KMS-11 (cell line): ENCODE results near the gene HOXB6.

Source experiments
- H2AFZ ChIP-seq: fragments of 200-600 bp; sonication (generic); 2 replicates; pipeline ENCODE4 v1.6.1; 2016; ENCODE audit warnings: antibody characterized with exemption, mixed run types, low read depth
- H3K27ac ChIP-seq: fragments of 200-600 bp; sonication (generic); 2 replicates; pipeline ENCODE4 v1.6.1; 2016; ENCODE audit warnings: mild to moderate bottlenecking, mixed run types
- H3K27me3 ChIP-seq: fragments of 200-600 bp; sonication (generic); 2 replicates; pipeline ENCODE4 v1.6.1; 2017; ENCODE audit warnings: mild to moderate bottlenecking, low read depth, mixed run types, moderate library complexity; ENCODE audit not compliant: insufficient read depth
- H3K36me3 ChIP-seq: fragments of 200-600 bp; sonication (generic); 2 replicates; pipeline ENCODE4 v1.6.1; 2017; ENCODE audit warnings: mild to moderate bottlenecking, mixed run types; ENCODE audit not compliant: insufficient read depth
- H3K4me1 ChIP-seq: fragments of 200-600 bp; sonication (generic); 2 replicates; pipeline ENCODE4 v1.6.1; 2016; ENCODE audit warnings: mild to moderate bottlenecking, low read depth, mixed run types; ENCODE audit not compliant: poor library complexity, severe bottlenecking
- H3K4me2 ChIP-seq: fragments of 200-600 bp; sonication (generic); 2 replicates; pipeline ENCODE4 v1.7.0; 2016; ENCODE audit warnings: mild to moderate bottlenecking, mixed run types
- H3K4me3 ChIP-seq: fragments of 200-600 bp; sonication (generic); IDR thresholded peaks from 2 replicates; pipeline ENCODE4 v1.6.1; 2017; ENCODE audit warnings: low read depth, low read length, mixed read lengths; ENCODE audit not compliant: insufficient read depth
- H3K79me2 ChIP-seq: fragments of 200-600 bp; sonication (generic); 2 replicates; pipeline ENCODE4 v1.6.1; 2016; ENCODE audit warnings: low read depth, mixed run types; ENCODE audit not compliant: insufficient read depth
- H3K9ac ChIP-seq: fragments of 200-600 bp; sonication (generic); 2 replicates; pipeline ENCODE4 v1.6.1; 2016; ENCODE audit warnings: mild to moderate bottlenecking, mixed run types
- H4K20me1 ChIP-seq: fragments of 200-600 bp; sonication (generic); 2 replicates; pipeline ENCODE4 v1.6.1; 2016; ENCODE audit warnings: mild to moderate bottlenecking, mixed run types; ENCODE audit not compliant: insufficient read depth
- TF ChIP-seq, protein P1 (sequence below): fragments of 200-600 bp; sonication (generic); conservative IDR thresholded peaks from 2 replicates; pipeline ENCODE4 v1.6.1; 2017; ENCODE audit warnings: low read depth, mild to moderate bottlenecking, antibody characterized with exemption, low read length, moderate library complexity, mixed read lengths

HOXB6 gene

DNA sequence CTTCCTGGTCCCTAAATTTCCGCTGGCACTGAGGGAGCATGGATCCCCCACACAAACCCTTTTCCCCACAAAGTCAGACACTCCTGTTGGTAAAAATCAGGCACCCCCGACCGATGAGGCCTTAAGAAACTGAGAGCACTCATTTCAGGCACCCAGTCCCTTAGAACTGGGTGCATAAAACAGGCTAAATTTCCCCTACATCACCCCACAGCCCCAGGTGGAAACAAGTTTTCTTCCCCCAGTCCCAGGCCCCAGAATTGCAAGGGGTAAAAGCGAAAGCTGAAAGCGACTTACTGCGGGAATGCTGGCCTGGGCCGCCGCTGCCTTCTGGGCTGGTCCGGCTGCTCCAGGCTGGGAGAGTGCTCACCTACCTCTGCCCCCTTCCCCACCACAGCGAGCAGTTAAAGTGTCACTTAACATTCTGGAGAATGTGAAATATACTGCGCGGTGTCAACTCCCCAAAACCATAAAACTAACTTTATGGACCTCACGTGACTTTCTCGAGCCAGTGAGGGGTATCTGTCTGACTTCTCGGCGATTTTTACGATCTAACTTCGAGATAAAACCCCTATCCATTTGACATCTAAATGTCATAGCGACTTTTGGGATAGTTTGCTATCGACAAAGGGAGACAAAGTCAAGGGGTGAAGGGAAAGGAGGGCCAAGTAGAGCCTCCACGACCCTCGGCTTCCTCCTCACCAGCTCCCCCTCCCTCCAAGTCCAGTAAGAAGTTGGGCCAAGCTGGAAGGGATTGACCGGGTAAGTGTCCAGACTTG, 14.8 kb downstream of the HOXB6 start, which contains the start of gene HOXB3:
Gene HOXB3 (minus strand): TSS at position 411 of the 776 bp plus-strand sequence. CDS start 37,767 bp downstream, outside the sequence.
- Histone ChIP-seq H3K27ac (no peak within 1 kb of the TSS), H3K9ac (no peak within 1 kb of the TSS), H3K4me2 (no peak within 1 kb of the TSS), H3K4me3 (no peak within 1 kb of the TSS), H3K79me2 (no peaks in the 10 kb centered on the region), H3K27me3 (peaks cover 6% of the 10 kb centered on the region), H3K4me1 (peaks cover 5% of the 10 kb centered on the region), H3K36me3 (no peaks in the 10 kb centered on the region), H4K20me1 (no peaks in the 10 kb centered on the region), H2AFZ (no peak within 1 kb of the TSS)
- TF ChIP-seq, protein P1, sequence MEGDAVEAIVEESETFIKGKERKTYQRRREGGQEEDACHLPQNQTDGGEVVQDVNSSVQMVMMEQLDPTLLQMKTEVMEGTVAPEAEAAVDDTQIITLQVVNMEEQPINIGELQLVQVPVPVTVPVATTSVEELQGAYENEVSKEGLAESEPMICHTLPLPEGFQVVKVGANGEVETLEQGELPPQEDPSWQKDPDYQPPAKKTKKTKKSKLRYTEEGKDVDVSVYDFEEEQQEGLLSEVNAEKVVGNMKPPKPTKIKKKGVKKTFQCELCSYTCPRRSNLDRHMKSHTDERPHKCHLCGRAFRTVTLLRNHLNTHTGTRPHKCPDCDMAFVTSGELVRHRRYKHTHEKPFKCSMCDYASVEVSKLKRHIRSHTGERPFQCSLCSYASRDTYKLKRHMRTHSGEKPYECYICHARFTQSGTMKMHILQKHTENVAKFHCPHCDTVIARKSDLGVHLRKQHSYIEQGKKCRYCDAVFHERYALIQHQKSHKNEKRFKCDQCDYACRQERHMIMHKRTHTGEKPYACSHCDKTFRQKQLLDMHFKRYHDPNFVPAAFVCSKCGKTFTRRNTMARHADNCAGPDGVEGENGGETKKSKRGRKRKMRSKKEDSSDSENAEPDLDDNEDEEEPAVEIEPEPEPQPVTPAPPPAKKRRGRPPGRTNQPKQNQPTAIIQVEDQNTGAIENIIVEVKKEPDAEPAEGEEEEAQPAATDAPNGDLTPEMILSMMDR, result no peak

DNA sequence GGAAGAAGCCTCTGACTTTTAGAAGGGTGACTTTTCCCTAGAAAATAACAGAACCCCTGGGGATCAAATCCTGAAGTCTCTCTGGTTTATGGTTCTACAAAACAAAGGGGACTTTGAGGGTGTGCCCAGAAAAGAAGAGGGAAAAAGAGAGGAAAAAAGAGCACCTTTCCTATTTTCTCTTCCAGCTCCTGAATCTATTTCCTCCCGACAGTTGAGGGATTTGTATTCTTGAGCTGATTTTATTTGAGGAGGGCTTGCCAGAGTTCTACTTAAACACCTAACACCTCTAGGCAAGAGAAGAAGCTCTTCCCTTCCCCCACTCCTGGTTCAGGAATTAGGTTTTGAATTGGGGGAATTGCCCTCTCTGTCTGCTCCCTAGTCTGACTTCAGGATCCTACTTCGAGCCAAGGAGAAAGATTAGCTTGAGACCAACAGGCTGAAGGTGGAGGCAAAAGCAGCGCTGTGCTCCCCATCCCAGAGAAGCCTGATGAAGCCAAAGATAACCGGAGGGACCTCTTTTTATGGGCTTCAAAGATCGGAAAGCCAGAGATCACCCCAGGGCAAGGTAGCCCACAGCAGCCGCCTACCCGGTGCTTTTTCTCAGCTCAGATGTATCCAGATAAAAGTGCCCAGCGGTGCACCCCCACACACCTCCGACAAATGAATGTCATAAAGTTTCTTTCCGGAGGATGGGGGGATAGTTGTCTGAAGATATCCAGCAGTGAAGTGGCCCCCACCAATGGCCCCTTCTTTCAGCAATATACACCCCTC, 15.5 kb downstream of the HOXB6 start:
- peaks cover 3% of the 10 kb centered on the region for H3K4me1 ChIP-seq
- H3K4me3 ChIP-seq, result no peak overlapping the region
- H3K79me2 ChIP-seq, result no peaks in the 10 kb centered on the region
- H2AFZ ChIP-seq, result no peak overlapping the region
- no peak overlapping the region for H3K4me2 ChIP-seq
- no peaks in the 10 kb centered on the region for H3K36me3 ChIP-seq
- peaks cover 6% of the 10 kb centered on the region for H3K27me3 ChIP-seq
- no peak overlapping the region for H3K27ac ChIP-seq
- H3K9ac ChIP-seq, result no peak overlapping the region
- no peaks in the 10 kb centered on the region for H4K20me1 ChIP-seq
- TF ChIP-seq, protein P1, result no peak

- H3K79me2 ChIP-seq, result no peaks in the 10 kb centered on the region
- H3K4me3 ChIP-seq, result no peak overlapping the region
- H3K27ac ChIP-seq, result no peak overlapping the region
- H3K4me2 ChIP-seq, result no peak overlapping the region
- TF ChIP-seq, protein P1, result no peak
- H3K27me3 ChIP-seq, result peaks cover 6% of the 10 kb centered on the region
- no peaks in the 10 kb centered on the region for H4K20me1 ChIP-seq
- no peak overlapping the region for H3K9ac ChIP-seq
- H2AFZ ChIP-seq, result no peak overlapping the region
- no peaks in the 10 kb centered on the region for H3K4me1 ChIP-seq
- no peaks in the 10 kb centered on the region for H3K36me3 ChIP-seq
Observed at GRCh38 chr17:48588528-48588927, 16.3 kb downstream of the HOXB6 start.

- no peak overlapping the region for H3K9ac ChIP-seq
- H3K4me2 ChIP-seq, result no peak overlapping the region
- H3K27me3 ChIP-seq, result peaks cover 6% of the 10 kb centered on the region
Observed at GRCh38 chr17:48588074-48588415, 16.7 kb downstream of the HOXB6 start.

More at GRCh38 chr17:48588074-48588415, 16.7 kb downstream of the HOXB6 start:
- H3K4me1 ChIP-seq, result no peaks in the 10 kb centered on the region
- no peak overlapping the region for H2AFZ ChIP-seq
- H3K36me3 ChIP-seq, result no peaks in the 10 kb centered on the region
- no peaks in the 10 kb centered on the region for H3K79me2 ChIP-seq
- no peak overlapping the region for H3K27ac ChIP-seq
- H3K4me3 ChIP-seq, result no peak overlapping the region
- no peaks in the 10 kb centered on the region for H4K20me1 ChIP-seq
- TF ChIP-seq, protein P1, result no peak
